ENCODE measurements around the gene R3HDML. TPM values are rescaled to one million over a fixed set of nuclear protein-coding genes. Genes with fewer than 3 reads are reported as not detected.

R3HDML gene
- total RNA-seq, 1 donor from 2014 or later, result not detected

- Mint-ChIP-seq H3K4me1 (ENCODE audit: unreplicated experiment) (no peaks in the 10 kb centered on the region), H3K36me3 (ENCODE audit: unreplicated experiment) (no peaks in the 10 kb centered on the region), H3K27ac (ENCODE audit: unreplicated experiment) (no peak overlapping the region), H3K4me3 (ENCODE audit: unreplicated experiment) (no peak overlapping the region), H3K9me3 (ENCODE audit: unreplicated experiment) (no peaks in the 10 kb centered on the region), H3K27me3 (ENCODE audit: unreplicated experiment) (peaks cover 33% of the 10 kb centered on the region)
- TF ChIP-seq CTCF (IDR thresholded peaks at IDR 0.05), result no peak
- no peak for DNase-seq (ENCODE audit: extremely low spot score, unreplicated experiment)
These were observed 62.6 kb downstream of the R3HDML start for GRCh38 chr20:44399446-44399845.

- Mint-ChIP-seq H3K9me3 (ENCODE audit: unreplicated experiment) (no peaks in the 10 kb centered on the region), H3K36me3 (ENCODE audit: unreplicated experiment) (no peaks in the 10 kb centered on the region), H3K4me3 (ENCODE audit: unreplicated experiment) (no peak overlapping the region), H3K4me1 (ENCODE audit: unreplicated experiment) (no peaks in the 10 kb centered on the region), H3K27ac (ENCODE audit: unreplicated experiment) (no peak overlapping the region), H3K27me3 (ENCODE audit: unreplicated experiment) (peaks cover 33% of the 10 kb centered on the region)
- TF ChIP-seq CTCF (IDR thresholded peaks at IDR 0.05), result no peak
- DNase-seq (ENCODE audit: extremely low spot score, unreplicated experiment), result no peak
These were observed 63.8 kb downstream of the R3HDML start for GRCh38 chr20:44400671-44400969.

Other genes with a start within 250 kb of the R3HDML start
- 14.2 and 16.5 TPM in 2 replicates for gene JPH2, start 149.9 kb upstream of the R3HDML start, total RNA-seq
- 41.2 and 44.9 TPM in 2 replicates for gene OSER1, start 126.3 kb upstream of the R3HDML start, total RNA-seq
- not detected in 2 replicates for gene GDAP1L1, start 89.7 kb upstream of the R3HDML start, total RNA-seq
- gene FITM2, start 25.8 kb upstream of the R3HDML start, total RNA-seq, result 8.9 and 10.0 TPM in 2 replicates
- not detected in 2 replicates for gene HNF4A, start 18.7 kb downstream of the R3HDML start, total RNA-seq
- 18.9 and 20.8 TPM in 2 replicates for gene TTPAL, start 138.8 kb downstream of the R3HDML start, total RNA-seq
- gene SERINC3, start 185.0 kb downstream of the R3HDML start, total RNA-seq, result 121 and 125 TPM in 2 replicates
- gene PKIG, start 245.5 kb downstream of the R3HDML start, total RNA-seq, result 26.0 and 29.5 TPM in 2 replicates

All from osteocyte (in vitro differentiated cells).